Stimulated activated CD4-positive, alpha-beta T cell treated with anti-CD3 and anti-CD28 coated beads, Interleukin-15, amount 100 ng/mL, for 48 hours (primary cell): ENCODE measurements around the gene TNS3.
"Not testable (repeated sequence)": the region's sequence is repeated elsewhere in the genome, so short reads cannot be mapped to it uniquely, and the experiment has no call there.

Experiments
- DNase-seq, 2 donors: peaks; one replicate each; pipeline ENCODE4 v3.0.0-alpha.2; 2020; ENCODE audit warnings: low read depth in 2 of 2

Gene TNS3

DNA sequence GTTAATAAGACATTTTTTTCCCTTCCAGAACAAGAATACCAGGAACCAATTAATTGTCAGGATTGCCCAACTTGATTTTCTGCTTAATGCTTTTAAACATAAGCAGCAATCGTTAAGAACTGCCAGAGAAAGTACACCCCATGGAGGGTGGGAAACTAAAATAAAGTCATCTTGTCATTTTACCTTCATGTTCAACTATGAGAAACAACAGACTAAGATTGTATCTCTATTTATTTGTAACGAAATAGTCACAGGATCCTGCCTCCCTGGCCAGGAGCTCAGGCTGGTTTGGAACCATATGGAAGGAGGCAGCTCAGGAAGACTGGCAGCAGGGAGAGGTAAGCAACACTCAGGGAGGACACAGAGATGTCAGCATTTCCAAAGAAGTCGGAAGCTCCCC is 129.6 kb downstream of the TNS3 start:
- no peak for DNase-seq

DNA sequence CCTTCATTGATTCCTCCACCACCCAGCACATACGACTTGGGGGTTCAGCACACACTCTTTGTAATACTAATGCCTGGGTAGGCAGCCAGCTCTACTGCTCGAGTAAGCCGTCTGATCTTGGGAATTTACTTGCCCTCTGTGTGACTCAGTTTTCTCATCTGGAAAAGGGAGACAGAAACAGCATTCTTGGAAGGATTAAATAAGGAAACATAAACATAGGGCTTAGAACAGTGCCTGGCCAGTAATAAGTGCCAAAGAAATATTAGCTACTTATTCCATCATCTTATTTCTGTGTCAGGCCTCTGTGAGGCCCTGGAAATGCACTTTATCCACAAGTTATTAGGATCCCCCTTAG is 130.1 kb downstream of the TNS3 start:
- no peak for DNase-seq

DNA sequence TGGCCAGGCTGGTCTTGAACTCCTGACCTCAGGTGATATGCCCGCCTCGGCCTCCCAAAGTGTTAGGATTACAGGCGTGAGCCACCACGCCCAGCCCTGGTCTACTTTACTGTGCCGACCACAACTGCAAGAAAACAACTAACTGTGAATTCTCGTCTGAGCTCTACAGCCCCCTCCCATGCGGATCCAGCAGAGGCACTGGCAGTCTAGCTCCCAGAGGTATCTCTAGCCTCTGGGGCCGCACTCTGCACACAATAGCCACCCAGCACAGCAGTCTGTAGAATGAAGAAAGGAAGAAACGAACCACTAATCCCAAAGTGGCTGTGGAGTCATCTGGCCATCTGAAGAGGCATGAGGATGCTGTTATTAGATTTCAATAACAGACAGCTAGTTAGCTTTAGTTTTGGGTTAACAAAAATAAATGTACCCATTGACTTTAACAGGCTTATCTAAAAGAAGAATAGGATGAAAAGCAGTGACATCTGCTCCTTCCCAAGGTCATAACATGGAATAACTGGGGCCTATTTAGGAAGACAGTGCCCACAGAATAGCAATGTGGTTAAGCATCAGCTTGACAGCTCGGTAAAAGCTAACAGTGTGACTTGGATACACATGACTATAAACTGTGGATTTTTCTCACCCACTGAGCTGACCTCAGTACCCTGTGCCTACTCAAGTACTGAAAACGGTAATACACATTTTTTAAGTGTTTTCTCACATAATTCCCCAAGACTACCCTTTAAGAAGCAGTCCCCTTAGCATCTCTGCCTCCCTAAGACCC is 131.9 kb downstream of the TNS3 start:
- no peak for DNase-seq

DNA sequence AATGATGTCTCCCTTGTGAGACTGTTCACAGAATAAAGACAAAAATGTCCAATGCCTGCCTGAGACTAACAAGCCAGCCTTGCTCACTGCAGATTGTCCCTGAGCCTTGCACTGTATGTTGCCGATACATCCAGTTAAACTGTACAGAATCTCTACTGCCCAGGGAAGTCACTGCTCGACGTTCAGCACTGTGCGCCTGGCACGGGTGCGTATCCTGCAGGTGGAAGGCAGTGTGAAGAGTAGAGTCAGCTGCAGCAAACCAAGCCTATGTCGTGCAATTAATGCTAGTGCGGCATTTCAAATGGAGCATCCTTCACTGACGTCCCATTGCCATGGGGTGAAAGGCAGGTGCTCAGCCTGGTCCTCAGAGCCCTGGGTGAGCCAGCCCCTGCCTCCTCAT is 132.9 kb downstream of the TNS3 start:
- DNase-seq: no peak

DNA sequence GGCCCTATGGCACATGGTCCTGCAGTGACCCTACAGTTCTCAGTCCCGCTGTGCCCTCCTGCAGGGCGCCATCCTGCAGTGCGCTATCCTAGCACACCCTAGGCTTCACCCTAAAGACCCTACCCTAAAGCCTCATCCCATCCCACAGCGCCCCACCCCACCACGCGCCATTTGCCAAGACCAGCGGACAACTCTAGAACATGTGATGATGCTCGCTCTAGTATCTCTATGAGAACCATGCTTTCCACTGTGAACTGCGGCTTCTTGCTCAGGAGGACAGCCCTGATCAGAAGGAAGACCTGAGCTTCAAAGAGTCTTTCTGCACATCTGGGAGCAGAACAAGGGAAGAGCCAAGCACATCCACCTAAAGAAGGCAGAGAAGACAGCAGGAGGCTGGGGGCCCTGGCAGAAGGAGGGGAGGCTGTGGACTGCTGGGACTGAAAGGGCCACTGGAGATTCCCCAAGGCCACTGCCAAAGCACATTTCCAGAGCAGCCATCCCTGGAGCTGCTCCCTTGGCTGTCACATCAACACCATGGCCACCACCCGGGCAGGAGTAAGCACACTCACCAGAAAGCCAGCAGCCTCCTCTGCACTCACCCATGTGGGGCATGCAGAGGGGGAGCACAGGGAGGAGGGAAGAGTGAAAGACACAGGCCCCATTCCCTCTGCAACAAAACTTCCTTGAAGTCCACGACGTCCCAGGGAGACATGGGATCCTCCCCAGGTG is 134.1 kb downstream of the TNS3 start:
- DNase-seq: no peak

DNA sequence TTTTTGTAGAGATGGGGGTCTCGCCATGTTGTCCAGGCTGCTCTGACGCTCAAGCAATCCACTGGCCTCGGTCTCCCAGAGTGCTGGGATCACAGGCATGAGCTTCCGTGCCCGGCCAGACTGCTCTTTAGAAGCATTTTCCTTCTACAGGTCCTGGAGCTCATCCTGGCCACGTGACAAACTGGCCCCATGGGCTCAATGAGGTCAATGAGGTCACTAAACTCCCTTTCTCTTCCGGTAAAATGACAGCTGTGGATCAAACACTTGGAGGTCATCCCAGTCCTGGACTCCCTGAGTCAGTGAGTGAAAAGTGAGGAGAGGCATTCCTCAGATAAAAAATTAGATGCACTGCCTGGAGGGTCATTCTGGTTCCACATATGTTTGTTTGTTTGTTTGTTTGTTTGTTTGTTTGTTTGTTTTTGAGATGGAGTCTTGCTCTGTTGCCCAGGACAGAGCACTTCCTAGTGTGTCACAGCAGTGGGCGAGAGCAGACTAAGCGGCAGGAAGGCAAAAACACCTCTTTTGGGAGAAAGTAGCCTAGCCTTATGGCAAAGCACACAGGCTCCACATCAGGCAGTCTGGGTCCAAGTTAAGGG is 134.9 kb downstream of the TNS3 start:
- no peak for DNase-seq

DNA sequence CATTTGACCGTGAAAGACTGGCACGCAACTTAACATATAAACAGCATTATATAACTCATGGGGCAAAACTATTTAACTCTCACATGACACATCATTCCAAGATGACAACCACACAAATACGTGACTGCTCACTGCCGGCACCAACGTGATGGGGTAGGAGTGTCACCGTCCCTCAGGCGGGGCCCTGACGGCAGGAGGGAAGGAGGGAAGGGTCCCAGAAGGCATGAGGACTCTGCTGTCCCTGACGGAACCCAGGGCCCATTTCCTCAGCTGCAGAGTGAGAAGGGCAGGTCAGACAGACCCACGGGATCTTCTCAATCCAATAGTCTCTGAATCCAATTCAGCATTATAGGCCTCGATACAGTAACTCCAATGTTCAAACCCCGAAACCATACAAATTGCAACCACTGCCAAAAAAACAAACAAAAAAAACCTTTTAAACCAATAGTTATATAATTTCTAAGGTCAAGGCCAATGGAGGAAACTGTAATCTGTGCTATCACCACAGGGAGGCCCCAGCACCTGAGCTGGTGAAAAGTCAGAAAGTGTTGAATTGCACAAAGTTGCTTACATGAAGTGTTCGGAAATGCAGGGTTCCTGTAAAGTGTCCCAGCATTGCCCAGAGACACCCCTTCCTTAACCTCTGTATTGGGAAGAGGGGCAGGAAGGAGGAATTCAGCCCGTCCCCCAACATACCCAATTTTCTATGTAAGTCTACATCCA is 137.4 kb downstream of the TNS3 start:
- no peak for DNase-seq

DNA sequence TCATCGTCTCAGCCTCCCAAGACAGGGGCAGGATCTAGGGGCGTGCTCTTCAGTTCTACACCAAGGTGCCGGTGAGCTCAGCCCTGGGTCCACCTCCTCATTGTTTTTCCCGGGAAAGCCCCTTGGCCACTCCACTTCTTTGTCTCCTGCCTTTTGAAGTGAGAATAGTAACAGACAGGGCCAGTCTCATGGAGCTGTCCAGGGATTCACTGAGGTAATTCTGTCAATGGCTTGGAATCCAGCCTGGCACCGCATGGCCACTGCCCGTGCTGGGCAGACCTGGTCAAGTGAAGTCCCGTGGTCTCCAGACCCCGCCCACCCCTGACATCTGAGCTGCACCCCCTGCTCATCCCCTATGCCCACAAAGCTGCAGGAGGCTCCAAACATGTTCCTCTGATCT is 138.9 kb downstream of the TNS3 start:
- no peak for DNase-seq

DNA sequence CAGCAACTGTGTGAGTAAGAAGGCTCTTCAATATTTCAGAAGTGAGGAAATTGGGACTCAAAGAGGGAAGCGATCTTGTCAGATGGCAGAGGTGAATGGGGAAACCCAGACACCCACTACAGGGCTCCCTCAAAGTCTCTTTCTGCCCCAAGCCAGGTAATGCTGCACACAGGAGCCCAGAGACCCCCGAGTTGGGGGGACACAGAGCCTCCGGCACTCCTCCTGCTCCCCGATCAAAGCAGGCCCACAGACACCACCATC is 139.4 kb downstream of the TNS3 start:
- DNase-seq: no peak

DNA sequence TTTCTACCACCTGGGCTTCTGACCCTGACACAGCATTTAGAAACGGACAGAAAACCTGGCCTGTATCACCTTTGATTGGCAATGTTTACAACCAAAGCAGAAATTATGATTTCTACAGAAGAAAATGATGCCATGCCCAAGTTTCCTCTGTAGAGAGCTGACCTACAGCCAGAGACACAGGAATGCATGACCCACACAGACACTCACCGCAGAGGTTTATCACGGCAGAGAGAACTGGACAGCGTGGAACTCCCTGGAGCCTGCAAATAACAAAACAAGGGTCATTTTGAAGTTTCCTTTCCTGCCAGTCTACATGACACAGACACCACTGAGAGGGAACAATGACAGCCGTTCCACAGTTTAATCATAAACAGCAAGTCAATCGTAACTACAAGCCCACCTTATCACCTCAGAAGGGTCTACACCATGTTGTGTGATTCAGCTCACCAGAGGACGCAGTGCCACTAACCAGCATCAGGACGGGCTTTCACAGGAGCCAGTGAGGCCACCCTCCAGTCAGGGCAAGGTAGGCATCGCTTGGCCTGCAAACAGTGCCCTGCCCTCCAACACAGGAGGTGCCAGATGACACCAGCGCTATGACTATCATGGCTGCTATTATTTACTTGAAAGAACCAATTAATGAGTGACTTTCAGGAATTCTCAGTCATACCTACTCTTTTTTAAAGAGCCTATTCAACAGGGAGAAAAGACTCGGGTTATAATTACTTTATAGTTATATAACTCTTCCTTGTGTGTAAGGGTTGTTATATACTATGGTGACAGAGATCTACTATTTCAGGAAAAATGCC is 139.9 kb downstream of the TNS3 start:
- no peak for DNase-seq

DNA sequence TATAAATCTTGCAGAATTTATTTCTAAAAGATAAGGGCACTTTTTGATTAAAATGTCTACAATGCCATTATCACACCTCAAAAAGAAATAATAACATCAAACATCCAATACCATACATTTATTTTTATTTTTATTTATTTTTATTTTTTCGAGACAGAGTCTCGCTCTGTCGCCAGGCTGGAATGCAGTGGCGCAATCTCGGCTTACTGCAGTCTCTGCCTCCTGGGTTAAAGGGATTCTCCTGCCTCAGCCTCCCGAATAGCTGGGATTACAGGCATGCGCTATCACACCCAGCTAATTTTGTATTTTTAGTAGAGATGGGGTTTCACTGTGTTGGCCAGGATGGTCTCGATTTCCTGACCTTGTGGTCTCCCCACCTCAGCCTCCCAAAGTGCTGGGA is 140.9 kb downstream of the TNS3 start:
- DNase-seq: not testable (repeated sequence)

DNA sequence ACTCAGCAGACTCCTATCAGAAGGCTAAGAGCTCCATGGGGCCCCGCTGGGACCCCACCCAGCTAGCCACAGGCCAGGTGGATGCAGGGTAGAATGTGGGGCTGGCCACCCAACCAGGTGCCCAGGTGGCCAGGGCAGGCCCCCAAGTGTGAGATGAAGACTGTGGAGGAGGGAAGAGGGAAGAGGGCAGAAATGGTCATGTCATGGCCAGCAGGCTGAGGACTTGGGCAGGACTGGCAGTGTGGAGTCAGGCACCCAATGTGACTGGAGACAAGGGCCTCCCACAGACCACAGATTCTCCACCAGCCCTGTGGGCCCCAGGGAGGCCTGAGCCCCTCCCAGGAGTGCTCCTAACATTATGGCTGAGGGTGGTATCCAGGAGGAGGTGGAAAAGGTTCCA is 141.6 kb downstream of the TNS3 start:
- no peak for DNase-seq

DNA sequence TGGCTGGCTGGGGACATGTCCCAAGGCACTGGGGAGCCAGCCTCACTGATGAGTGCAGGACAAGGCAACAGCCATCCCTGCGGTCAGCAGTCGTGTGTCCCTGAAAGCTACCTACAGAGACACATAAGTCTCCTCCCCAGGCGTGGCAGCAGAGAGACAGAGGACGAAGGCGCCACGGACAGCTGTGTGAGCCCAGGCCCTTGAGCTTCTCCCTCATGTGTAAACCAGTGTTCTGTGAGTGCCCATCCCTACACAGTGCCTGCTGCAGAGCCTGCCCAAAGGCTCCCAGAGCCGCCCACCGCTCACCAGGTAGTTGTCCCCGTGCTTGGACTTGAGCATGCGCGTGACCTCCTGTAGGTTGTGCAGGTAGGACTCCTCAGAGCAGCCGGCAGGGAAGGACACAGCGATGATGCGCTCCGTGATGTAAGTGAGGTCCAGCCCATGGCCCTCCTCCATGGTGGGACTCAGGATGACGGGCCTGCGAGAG is 142.7 kb downstream of the TNS3 start:
- DNase-seq: no peak

DNA sequence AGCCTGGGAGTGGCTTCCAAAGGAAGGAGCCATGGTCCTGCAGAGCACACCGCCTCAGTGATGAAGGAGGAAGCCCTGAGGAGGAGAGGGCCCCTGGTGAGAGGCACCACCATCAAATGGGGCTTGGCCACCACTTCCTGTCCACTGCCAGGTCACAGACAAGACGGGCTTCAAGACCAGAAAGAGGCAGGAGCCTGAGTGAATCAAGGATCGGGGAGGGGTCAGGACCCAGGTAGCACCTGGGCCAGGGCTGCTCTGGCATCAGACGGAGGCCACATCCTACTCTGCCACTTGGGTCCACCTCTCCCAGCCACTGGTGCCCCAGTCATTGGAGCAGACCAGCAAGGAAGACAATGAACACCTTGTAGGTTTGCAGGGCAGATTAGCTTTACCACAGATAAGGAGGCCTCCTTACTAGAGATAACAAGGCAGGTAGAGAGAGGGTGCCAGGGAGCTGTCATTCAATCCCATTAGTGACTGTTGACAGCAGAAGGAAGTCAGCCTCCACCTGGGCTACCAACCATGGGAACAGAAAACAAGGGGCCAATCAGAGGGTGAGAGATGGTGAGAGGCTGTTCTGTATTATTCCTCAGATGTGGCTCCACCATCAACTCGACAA is 143.4 kb downstream of the TNS3 start:
- DNase-seq: no peak

DNA sequence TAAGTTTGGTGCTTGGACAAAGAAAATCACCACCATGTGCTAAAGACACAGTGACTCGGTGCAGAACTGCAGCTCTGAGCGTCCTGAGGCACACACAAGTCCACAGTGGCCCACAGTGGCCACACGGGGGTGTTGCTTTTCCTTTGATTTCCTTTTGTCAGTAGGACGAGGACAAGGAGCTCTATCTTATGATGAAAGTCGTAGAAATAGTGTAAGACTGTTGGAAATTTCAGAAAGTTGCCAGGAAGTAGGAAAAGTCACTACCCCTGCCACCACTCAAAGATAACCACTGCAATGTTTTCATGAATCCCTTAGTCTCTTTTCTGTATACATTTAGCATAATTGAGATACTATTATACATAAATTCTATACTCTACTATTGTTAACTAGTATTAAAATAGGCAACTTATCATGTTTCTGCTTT is 146.0 kb downstream of the TNS3 start:
- no peak for DNase-seq

DNA sequence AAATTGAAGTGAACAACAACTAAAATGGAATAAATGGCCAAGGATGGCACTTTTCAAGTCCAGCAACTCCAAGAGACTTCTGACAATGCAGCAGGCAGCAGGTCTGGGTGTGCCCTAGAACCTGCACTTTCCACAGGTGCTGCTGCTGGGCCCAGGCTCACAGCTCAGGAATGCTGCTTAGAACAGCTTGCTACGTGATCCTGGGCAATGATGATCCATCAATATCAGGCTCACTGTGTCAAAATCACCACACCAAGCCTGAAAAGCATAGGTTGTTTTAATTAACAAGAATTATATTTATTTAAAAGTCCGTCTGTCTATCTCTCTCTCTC is 148.4 kb downstream of the TNS3 start:
- no peak for DNase-seq

DNA sequence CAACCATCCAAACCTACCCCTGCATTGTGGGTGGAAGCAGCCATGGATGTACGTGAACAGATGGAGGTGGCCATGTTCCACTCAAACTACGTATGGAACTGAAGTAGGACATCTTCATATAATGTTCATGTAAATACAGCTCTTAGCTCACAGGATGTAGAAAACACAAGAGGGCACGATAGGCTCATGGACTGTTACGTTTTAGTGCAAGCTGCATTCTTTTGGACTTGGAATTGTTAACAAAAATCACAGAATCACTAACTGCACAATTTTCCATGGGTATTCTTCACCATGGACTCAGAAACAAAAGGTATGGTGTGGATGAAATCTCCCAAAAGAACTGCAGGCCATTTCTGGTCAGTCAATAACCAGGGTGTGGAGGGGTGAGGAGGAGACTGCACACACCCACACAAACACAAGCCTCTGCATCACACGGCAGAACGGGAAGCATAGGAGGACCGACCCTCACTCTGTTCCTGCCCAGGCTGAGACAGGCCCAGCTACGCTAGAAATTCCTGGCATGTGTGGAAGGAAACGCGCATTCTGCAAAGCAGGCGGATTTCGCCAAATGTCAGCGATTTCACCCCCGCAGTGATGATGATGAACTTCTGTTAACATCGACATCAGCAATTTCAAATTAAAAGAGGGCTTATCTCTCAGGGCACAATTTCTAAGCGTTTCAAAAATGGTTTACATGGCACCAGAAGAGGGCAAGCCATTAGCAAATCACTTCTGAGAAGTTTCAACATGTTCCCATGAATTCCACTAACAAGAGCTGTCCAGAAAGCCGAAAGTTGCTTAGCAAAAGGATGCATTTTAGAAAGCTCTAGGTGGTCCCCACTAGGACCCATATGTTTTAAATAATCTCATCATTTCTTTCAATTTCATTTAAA is 149.0 kb downstream of the TNS3 start:
- DNase-seq: no peak

DNA sequence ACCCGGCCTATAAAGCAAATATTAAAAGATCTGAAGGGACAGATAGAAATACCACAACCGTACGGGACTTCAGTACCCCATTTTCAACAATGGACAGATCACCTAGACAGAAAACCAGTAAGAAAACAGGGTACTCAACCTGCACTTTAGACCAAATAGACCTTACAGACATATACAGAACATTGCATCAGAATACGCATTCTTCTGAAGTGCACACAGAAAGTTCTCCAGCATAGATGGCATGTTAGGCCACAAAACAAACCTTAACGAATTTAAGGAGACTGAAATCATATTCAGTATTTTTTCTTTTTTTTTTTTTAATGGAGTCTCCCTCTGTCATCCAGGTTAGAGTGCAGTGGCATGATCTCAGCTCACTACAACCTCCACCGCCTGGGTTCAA is 151.5 kb downstream of the TNS3 start:
- no peak for DNase-seq

DNA sequence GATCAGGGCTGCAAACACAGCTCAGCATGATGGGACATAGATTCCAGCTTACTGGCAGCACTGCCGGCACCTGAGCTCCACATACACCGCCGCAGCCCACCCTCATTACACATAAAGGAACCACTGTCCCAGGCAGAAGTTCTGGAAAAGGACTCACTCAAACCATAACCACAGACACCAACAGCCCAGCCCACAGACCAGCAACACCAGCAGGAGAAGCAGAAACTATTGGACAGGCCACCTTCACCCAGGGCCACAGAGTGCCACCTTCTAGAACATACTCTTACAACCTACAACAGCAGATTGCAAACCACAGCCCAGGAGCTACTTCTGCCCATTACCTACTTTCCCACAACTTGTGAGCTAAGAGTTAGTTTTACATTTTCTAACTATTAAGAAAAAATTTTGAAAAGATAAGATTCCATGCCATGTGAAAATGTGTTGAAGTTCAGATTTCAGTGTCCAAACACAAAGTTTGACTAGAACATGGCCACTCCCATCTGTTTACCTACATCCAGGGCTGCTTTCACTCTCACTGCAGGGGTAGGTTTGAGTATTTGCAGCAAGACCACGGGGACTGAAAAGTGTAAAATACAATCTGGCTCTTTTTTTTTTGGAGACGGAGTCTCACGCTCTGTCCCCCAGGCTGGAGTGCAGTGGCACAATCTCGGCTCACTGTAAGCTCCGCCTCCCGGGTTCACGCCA is 153.0 kb downstream of the TNS3 start:
- no peak for DNase-seq
